GM19328 (cell line): Measurements from ENCODE around the gene SHANK2.

Experiments
- ATAC-seq: cut with Tn5 transposase; IDR thresholded peaks from one replicate; pipeline ENCODE4 v1.9.1; 2021; ENCODE audit warnings: mild to moderate bottlenecking, moderate library complexity; ENCODE audit not compliant: unreplicated experiment

SHANK2 gene

GRCh38 chr11:71252269-71252769, at the start of gene SHANK2:
Gene SHANK2 (minus strand): TSS chr11:71252577. CDS start chr11:71147326, 105,251 bp downstream.
- no peak for ATAC-seq

GRCh38 chr11:71301858-71302533, 49.6 kb upstream of the SHANK2 start:
- no peak for ATAC-seq

GRCh38 chr11:71301046-71301857, 48.9 kb upstream of the SHANK2 start:
- no peak for ATAC-seq

- ATAC-seq, result no peak
Observed at GRCh38 chr11:71300187-71300586, 47.8 kb upstream of the SHANK2 start.

GRCh38 chr11:71298761-71299181, 46.4 kb upstream of the SHANK2 start:
- no peak for ATAC-seq

- ATAC-seq, result no peak
Observed at GRCh38 chr11:71298016-71298550, 45.7 kb upstream of the SHANK2 start.

GRCh38 chr11:71294846-71295600, 42.6 kb upstream of the SHANK2 start:
- ATAC-seq, result no peak

GRCh38 chr11:71293961-71294782, 41.8 kb upstream of the SHANK2 start:
- no peak for ATAC-seq

- no peak for ATAC-seq
Observed at GRCh38 chr11:71286701-71287643, 34.6 kb upstream of the SHANK2 start.

- ATAC-seq, result no peak
Observed at GRCh38 chr11:71285111-71285510, 32.7 kb upstream of the SHANK2 start.

GRCh38 chr11:71284525-71285092, 32.2 kb upstream of the SHANK2 start:
- ATAC-seq, result no peak

- ATAC-seq, result no peak
Observed at GRCh38 chr11:71283971-71284441, 31.6 kb upstream of the SHANK2 start.

GRCh38 chr11:71282581-71283351, 30.4 kb upstream of the SHANK2 start:
- ATAC-seq, result no peak

GRCh38 chr11:71281831-71282230, 29.5 kb upstream of the SHANK2 start:
- no peak for ATAC-seq

- ATAC-seq, result no peak
Observed at GRCh38 chr11:71281204-71281603, 28.8 kb upstream of the SHANK2 start.

- no peak for ATAC-seq
Observed at GRCh38 chr11:71279916-71280645, 27.7 kb upstream of the SHANK2 start.

GRCh38 chr11:71272161-71272560, 19.8 kb upstream of the SHANK2 start:
- ATAC-seq, result no peak
